NT2/D1 (cell line): Measurements from ENCODE around the gene CEP250.
"Not testable (repeated sequence)": the region's sequence is repeated elsewhere in the genome, so short reads cannot be mapped to it uniquely, and the experiment has no call there.

ENCODE experiments used
- DNase-seq: peaks from one replicate; pipeline ENCODE4 v3.0.0-alpha.2; 2011; ENCODE audit warnings: low read depth, low spot score
- H3K27me3 ChIP-seq: 2 replicates; pipeline ENCODE4 v1.6.0; 2011; ENCODE audit warnings: mild to moderate bottlenecking; ENCODE audit not compliant: insufficient read length, insufficient read depth
- H3K36me3 ChIP-seq: 2 replicates; pipeline ENCODE4 v1.6.1; 2011; ENCODE audit warnings: mild to moderate bottlenecking, low read length, mixed read lengths; ENCODE audit not compliant: insufficient read depth, insufficient read length
- H3K4me1 ChIP-seq: 2 replicates; pipeline ENCODE4 v1.5.1; 2011; ENCODE audit not compliant: insufficient read depth, insufficient read length
- H3K4me3 ChIP-seq: 2 replicates; pipeline ENCODE4 v1.5.1; 2011; ENCODE audit warnings: low read depth; ENCODE audit not compliant: insufficient read length
- H3K9ac ChIP-seq: 2 replicates; pipeline ENCODE4 v1.6.0; 2011; ENCODE audit warnings: low read depth; ENCODE audit not compliant: insufficient read length
- H3K9me3 ChIP-seq: 2 replicates; pipeline ENCODE4 v1.5.1; 2011; ENCODE audit warnings: mild to moderate bottlenecking, low read length; ENCODE audit not compliant: insufficient read depth
- SUZ12 ChIP-seq: IDR thresholded peaks from 2 replicates; pipeline ENCODE4 v1.6.1; 2011; ENCODE audit not compliant: insufficient read length, insufficient read depth; ENCODE audit errors: extremely low read depth
- YY1 ChIP-seq: IDR thresholded peaks from 2 replicates; pipeline ENCODE4 v1.6.1; 2011; ENCODE audit not compliant: insufficient read length, insufficient read depth
- ZNF274 ChIP-seq: IDR thresholded peaks from 2 replicates; pipeline ENCODE4 v1.6.1; 2011; ENCODE audit warnings: mild to moderate bottlenecking, low read depth, low read length

Gene CEP250

DNA sequence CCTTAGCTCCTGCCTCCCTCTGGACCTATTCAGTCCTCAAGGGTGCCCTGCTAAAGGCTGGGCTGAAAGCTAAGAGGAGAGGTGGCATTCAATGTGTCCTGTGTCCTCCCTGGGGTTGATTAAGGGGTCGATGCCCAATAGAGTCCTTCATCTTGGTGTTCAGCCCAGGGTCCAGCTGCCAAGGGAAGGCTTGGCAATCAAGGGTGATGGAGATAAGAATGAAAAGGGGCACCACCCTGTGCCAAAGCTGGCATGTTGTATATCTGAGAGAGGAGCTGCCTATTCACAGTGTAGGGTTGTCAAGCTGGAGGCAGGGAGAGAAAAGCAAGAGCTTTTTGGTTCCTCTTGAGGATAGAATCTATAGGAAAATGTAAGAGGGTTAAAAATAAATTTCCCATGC is 61.7 kb downstream of the CEP250 start:
- H3K4me1 ChIP-seq: peaks cover 2% of the 10 kb centered on the region
- H3K9me3 ChIP-seq: no peaks in the 10 kb centered on the region
- peaks cover 37% of the 10 kb centered on the region for H3K36me3 ChIP-seq
- no peak overlapping the region for H3K9ac ChIP-seq
- no peaks in the 10 kb centered on the region for H3K27me3 ChIP-seq
- H3K4me3 ChIP-seq: no peak overlapping the region
- TF ChIP-seq ZNF274 (no peak), SUZ12 (no peak), YY1 (no peak)
- DNase-seq: no peak

DNA sequence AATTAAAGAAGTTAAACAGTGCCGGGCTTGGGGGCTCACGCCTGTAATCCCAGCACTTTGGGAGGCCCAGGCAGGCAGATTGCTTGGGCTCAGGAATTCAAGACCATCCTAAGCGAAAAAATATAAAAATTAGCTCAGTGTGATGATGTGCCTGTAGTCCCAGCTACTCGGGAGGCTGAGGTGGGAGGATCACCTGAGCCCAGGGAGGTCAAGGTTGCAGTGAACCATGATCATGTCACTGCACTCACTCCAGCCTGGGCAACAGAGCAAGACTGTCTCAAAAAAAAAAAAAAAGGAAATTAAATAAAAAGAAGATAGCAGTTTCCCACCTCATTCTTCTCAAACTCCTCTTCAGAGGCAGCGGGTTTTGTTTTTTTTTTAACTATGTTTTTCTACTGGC is 62.4 kb downstream of the CEP250 start:
- not testable (repeated sequence) for H3K27me3 ChIP-seq, H3K9ac ChIP-seq, H3K9me3 ChIP-seq, H3K4me1 ChIP-seq, DNase-seq, H3K4me3 ChIP-seq
- H3K36me3 ChIP-seq: peaks cover 31% of the 10 kb centered on the region

DNA sequence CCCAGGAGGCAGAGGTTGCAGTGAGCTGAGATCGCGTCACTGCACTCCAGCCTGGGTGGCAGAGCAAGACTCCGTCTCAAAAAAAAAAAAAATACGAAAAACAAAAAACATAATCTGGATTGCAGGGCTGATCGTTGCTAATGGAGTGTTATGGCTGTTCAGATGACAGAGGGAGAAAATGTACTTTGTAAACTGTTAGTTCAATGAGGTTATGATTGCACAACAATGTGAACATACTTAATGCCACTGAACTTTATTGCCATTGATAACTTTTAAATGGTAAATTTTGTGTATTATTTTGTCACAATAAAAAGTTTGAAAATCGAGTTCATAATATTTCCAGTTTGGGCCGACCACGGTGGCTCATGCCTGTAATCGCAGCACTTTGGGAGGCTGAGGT is 63.6 kb downstream of the CEP250 start:
- H3K36me3 ChIP-seq: peaks cover 20% of the 10 kb centered on the region
- peaks cover 2% of the 10 kb centered on the region for H3K4me1 ChIP-seq
- no peaks in the 10 kb centered on the region for H3K9me3 ChIP-seq
- DNase-seq: no peak
- H3K4me3 ChIP-seq: no peak overlapping the region
- no peak overlapping the region for H3K9ac ChIP-seq
- no peak for TF ChIP-seq SUZ12
- TF ChIP-seq YY1: no peak
- no peak for TF ChIP-seq ZNF274
- H3K27me3 ChIP-seq: no peaks in the 10 kb centered on the region

DNA sequence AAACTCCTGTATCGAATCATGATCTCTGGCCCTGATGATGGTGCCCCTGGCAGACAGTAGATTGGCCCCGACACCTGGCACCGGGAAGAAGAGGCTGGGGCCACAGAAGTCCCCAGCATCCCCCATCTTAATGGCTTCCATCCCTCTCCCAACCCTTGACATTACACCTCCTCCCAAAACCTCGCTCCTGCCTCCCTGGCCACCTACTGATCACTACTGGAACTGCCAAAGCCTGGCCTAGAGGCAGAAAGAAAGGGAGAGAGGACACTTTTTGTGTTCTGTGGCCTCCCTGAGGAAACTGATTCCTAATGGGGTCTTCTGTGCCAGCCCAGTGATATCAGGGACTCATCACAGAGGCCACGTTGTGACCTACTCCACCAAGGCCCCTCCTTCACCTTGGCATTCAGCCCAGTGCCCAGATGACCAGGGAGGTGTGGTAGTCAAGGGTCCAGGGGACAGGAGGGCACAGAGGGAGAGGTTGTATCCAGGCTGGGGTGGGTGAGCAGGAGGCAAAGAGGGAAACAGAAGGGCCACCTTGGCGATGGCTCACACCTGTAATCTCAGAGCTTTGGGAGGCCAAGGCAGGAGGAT is 68.0 kb downstream of the CEP250 start:
- Histone ChIP-seq H3K4me1 (peaks cover 3% of the 10 kb centered on the region), H3K9ac (no peak overlapping the region), H3K36me3 (no peaks in the 10 kb centered on the region), H3K27me3 (no peaks in the 10 kb centered on the region), H3K4me3 (no peak overlapping the region), H3K9me3 (peaks cover 5% of the 10 kb centered on the region; the same call in 1 of the 2 replicates)
- DNase-seq: no peak
- TF ChIP-seq SUZ12 (no peak), ZNF274 (no peak), YY1 (no peak)

DNA sequence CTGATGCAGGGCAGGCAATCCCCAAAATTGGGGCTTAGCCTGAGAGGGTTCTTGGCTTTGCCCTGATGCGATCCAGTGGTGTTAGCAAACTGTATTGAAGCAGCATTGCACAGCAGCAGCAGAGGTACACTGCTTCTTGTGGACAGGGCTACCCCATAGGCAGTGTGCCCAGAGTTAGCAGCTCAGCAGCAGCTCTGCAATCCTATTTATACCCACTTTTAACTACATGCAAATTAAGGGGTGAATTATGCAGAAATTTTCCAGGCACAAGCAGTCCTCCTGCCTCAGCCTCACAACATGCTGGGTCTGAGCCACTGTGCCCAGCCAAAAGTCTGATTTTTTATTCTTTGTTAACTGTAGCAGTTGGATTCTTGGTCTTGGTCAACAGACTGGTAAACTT is 70.2 kb downstream of the CEP250 start:
- no peaks in the 10 kb centered on the region for H3K27me3 ChIP-seq
- TF ChIP-seq YY1 (no peak), ZNF274 (no peak), SUZ12 (no peak)
- H3K4me1 ChIP-seq: peaks cover 4% of the 10 kb centered on the region
- H3K36me3 ChIP-seq: no peaks in the 10 kb centered on the region
- no peak overlapping the region for H3K4me3 ChIP-seq
- no peak for DNase-seq
- peaks cover 5% of the 10 kb centered on the region; the same call in 1 of the 2 replicates for H3K9me3 ChIP-seq
- no peak overlapping the region for H3K9ac ChIP-seq

- peaks cover 3% of the 10 kb centered on the region for H3K4me1 ChIP-seq
- TF ChIP-seq SUZ12: no peak
- TF ChIP-seq ZNF274: no peak
- TF ChIP-seq YY1: no peak
- H3K9ac ChIP-seq: no peak overlapping the region
- H3K9me3 ChIP-seq: peaks cover 5% of the 10 kb centered on the region; the same call in 1 of the 2 replicates
- no peaks in the 10 kb centered on the region for H3K36me3 ChIP-seq
- H3K27me3 ChIP-seq: no peaks in the 10 kb centered on the region
- H3K4me3 ChIP-seq: no peak overlapping the region
- no peak for DNase-seq
Measured at GRCh38 chr20:35527122-35527769, 71.8 kb downstream of the CEP250 start.

DNA sequence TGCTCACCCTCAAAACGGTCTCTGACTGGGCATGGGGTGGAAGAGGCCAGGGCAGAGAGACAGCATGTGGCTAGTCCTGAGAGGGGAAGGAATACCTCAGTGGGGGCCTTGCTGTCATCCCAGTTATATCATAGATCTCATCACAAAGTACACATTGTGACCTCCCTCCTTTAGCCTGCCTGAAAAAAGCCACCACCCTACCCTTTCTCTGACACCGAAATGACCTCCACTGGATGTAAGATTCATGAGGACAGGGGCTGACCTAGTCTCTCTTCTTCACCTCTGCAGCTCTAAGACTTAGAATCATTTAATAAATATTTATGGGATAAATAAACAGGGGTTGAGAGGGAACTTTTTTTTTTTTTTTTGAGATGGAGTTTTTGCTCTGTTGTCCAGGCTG is 74.2 kb downstream of the CEP250 start, which contains the start of gene C20orf173:
C20orf173 (minus strand) TSS at position 101 of the 400 bp plus-strand sequence. CDS start 279 bp downstream, outside the sequence.
- H3K9ac ChIP-seq: no peak within 1 kb of the TSS
- no peak within 1 kb of the TSS for H3K4me3 ChIP-seq
- no peaks in the 10 kb centered on the region for H3K36me3 ChIP-seq
- TF ChIP-seq YY1: no peak
- TF ChIP-seq ZNF274: no peak
- TF ChIP-seq SUZ12: no peak
- H3K27me3 ChIP-seq: no peaks in the 10 kb centered on the region
- peaks cover 3% of the 10 kb centered on the region for H3K4me1 ChIP-seq
- H3K9me3 ChIP-seq: peaks cover 5% of the 10 kb centered on the region; the same call in 1 of the 2 replicates
- no peak for DNase-seq
